ELF-1 (cell line): ENCODE data around the gene CBX1.
"Not testable (repeated sequence)": the region's sequence is repeated elsewhere in the genome, so short reads cannot be mapped to it uniquely, and the experiment has no call there.

Experiments
- DNase-seq: peaks from one replicate; pipeline ENCODE4 v3.0.0-alpha.2; 2016; ENCODE audit warnings: low read depth, low spot score

The CBX1 gene

GRCh38 chr17:48123111-48123510 lies 21.8 kb upstream of the CBX1 start:
- no peak for DNase-seq

GRCh38 chr17:48122665-48123045 lies 21.4 kb upstream of the CBX1 start:
- no peak for DNase-seq

GRCh38 chr17:48121923-48122664 lies 20.8 kb upstream of the CBX1 start:
- no peak for DNase-seq

GRCh38 chr17:48113201-48113676 lies 12.0 kb upstream of the CBX1 start:
- no peak for DNase-seq

GRCh38 chr17:48111937-48112241 lies 10.6 kb upstream of the CBX1 start:
- no peak for DNase-seq

- no peak for DNase-seq
Measured at GRCh38 chr17:48110761-48111160, 9.5 kb upstream of the CBX1 start.

GRCh38 chr17:48107137-48108055 lies 6.1 kb upstream of the CBX1 start, which contains the start of gene SNX11:
Gene SNX11 (plus strand): TSS chr17:48107766. CDS start chr17:48112044, 4,278 bp downstream.
- DNase-seq: peak; percentile 94

GRCh38 chr17:48106802-48107136 lies 5.5 kb upstream of the CBX1 start:
- DNase-seq: no peak

- DNase-seq: no peak
Measured at GRCh38 chr17:48104440-48104839, 3.2 kb upstream of the CBX1 start.

- no peak for DNase-seq
Measured at GRCh38 chr17:48102798-48103715, 1.8 kb upstream of the CBX1 start.

GRCh38 chr17:48102043-48102750 lies 919 bp upstream of the CBX1 start:
- no peak for DNase-seq

- DNase-seq: peak; percentile 92
Measured at GRCh38 chr17:48100591-48101011, 677 bp downstream of the CBX1 start.

- no peak for DNase-seq
Measured at GRCh38 chr17:48100160-48100559, 1.1 kb downstream of the CBX1 start.

GRCh38 chr17:48095611-48096010 lies 5.7 kb downstream of the CBX1 start:
- no peak for DNase-seq

GRCh38 chr17:48093341-48094045 lies 7.8 kb downstream of the CBX1 start:
- DNase-seq: no peak

- no peak for DNase-seq
Measured at GRCh38 chr17:48084932-48085331, 16.3 kb downstream of the CBX1 start.

GRCh38 chr17:48081858-48082257 lies 19.4 kb downstream of the CBX1 start:
- DNase-seq: no peak

GRCh38 chr17:48077152-48077551 lies 24.1 kb downstream of the CBX1 start:
- not testable (repeated sequence) for DNase-seq

- peak; percentile 35 for DNase-seq
Measured at GRCh38 chr17:48074322-48075081, 26.8 kb downstream of the CBX1 start.
